Activated CD4-positive, CD25-positive, alpha-beta regulatory T cell (primary cell): ENCODE data around the gene SRGAP2B.
"Not testable (repeated sequence)": the region's sequence is repeated elsewhere in the genome, so short reads cannot be mapped to it uniquely, and the experiment has no call there.

Experiments
- DNase-seq, 4 experiments: peaks; one replicate each; lab custom pipeline; 2025; lab: John Stamatoyannopoulos, UW

The SRGAP2B gene

DNA sequence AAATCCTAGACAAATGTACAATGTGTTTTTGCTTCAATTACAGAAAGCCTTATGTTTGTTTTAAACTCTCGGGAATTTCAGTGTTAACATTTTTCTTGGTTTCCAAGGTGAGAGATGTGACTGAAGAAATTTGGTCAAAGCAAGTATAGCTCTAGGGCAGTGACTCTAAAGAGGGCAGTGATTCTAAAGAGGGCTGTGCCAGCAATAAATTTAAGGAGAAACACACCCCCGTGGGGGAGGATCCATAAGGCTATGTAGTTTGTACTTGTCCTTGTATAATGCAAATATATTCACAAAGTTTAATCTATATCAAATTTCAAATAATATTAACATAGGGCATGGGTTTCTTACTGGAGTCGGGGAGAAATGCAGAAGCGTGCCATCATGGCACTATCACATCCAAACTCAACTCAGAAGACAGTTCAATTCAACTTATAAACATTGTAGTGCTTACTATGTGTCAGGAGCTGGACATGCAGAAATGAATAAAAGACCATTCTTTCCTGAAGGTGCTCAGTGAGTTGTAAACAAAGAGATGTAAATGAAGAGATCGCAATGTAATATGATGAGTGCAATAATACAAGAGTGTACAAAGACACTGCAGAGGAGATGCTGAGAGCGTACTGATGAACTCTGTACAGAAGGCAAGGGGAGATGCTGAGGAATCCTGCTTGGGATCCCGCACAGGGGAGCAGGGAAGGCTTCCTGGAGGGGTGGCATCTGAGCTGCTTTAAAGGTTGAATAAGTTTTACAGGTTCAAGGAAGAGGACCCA, 12.5 kb downstream of the SRGAP2B start:
- DNase-seq: not testable (repeated sequence)

DNA sequence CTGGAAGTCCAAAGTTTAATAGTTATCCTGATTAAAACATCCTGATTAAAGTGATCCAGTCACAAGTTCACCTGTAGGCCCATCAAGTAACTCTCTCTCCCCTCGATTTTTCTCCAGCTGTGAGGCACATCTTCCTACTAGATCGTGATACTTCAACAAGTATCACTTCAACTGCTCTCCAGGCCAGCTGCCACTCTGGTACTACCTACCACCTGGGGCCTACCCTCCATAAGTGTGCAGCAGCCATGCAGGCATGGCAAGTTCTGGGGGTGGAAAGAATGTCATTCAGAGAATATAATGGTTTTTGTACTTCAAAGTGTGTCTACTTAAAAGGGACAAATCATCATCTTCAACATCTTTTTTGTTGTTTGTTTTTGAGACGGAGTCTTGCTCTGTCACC, 14.9 kb downstream of the SRGAP2B start:
- DNase-seq: not testable (repeated sequence)

DNA sequence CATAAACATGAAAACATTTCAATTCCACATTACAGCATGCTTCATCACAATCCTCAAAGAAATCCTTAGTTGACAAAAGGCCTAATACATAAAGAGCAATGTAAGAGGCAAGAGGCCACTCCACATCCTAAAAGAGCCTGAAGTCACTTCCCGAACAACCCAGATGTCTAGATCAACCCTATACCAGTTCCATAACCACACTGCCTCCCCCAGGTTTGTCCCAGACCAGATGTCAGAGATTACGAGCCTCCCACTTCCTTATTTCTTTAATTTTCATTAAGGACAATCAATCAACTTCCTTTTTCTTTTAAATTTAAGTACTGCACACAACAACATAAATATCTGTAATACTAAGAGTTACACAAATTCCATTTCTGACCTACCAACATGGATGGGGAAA, 15.4 kb downstream of the SRGAP2B start:
- not testable (repeated sequence) for DNase-seq

DNA sequence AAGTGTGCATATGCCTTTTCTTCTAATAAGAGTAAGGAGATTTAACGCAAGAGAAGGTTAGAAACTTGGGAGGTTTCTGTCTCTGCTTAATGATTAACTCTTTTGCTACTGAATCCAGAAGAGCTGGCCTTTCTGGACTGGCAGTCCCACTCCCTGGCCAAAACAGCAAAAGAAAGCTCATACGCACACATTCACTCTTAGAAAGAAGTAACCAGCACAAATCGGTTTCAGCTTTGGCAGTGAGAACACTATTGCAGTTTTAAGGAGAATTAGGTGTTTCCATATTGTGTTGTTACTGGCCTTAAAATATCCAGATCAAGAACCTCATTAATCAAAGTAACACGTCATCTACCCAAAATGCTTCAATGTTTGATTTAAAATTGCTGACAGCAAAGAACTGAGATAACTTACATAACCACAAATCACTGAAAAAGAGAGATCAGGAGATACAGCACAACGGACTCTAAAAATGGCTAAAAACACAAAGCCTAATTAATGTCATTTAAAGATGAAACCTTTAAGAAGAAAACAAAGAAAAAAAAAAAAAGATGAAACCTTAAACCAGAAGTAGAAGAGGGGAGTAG, 16.2 kb downstream of the SRGAP2B start:
- not testable (repeated sequence) for DNase-seq

DNA sequence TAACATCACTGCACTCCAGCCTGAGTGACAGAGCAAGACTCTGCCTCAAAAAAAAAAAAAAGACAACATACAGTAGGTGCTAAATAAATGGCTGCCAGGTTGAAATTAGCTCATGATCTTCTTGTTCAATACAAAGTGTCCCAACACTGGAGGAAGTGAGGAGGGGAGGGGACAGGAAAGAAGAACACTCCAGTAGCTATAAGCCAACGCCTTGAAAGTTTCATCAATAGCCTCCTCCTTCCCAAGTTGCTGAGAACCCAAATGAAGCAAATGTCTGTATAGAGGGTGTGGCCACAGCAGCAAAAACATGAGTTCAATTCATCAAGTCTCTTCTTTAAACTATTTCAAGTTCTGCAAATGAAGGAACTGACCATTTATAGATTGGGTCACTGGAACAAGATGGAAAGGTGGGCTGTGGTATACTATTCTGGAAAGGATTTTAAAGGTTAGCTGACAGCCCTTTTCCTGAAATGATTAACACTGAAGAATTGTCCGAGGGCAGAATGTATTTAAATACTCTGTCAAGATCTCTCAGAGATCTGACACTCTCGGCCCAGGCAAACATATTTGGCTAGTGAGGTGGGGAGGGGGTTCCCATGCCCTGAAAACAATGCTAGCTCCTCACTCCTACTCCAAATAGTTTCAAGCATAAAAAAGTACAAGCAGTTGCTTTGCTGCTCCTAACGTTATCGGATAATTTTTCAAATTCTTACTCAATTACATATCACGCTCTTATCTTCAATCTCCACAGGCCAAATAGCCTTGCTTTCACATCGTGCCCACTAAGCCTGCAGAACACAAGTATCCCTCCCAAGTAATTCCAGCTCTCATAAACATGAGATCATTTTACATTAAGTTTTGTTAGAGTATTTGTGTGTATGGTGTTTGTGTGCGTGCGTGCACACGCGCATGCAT, 17.0 kb downstream of the SRGAP2B start:
- DNase-seq: not testable (repeated sequence)

DNA sequence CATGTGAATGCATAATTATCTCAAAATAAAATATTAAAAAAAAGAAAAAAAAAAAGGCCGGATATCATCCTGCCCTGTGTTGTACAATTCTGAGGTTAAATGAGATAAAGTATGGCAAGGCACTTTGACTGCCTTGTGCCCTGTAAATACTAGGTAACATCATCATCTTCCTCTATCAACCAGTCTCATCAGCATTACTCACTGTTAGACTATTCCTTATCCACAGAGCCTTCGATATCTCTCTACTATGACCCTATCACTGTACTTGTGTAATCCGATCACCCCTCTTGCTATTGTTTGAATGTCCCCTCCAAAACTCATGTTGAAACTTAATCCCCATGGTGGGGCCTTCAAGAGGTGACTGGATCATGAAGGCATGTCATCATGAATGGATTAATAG, 18.3 kb downstream of the SRGAP2B start:
- not testable (repeated sequence) for DNase-seq

DNA sequence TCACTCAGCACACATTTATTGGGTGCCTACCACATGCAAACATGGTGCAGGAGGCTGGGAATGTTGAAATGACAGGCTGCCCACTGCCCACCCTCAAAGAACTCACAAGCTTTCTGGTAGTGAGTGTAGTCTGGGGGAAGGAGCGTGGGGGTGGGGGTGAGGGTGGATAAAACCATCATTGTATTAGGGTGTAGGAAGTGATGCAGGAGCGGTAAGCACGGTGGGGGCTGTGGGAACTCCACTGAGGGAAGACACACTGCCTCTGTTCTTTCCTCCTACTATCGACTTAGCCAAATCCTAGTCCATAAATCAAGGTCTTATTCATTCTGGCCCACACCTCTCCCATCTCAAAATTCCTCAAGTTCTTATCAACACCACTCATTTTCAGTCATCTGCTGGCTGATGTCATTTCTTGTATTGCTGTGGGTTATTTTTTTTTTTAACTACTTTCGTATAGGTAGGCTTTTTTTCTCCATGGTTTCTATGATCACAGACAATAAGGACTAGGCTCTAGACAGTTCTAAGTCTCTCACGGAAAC, 21.0 kb downstream of the SRGAP2B start:
- not testable (repeated sequence) for DNase-seq

DNA sequence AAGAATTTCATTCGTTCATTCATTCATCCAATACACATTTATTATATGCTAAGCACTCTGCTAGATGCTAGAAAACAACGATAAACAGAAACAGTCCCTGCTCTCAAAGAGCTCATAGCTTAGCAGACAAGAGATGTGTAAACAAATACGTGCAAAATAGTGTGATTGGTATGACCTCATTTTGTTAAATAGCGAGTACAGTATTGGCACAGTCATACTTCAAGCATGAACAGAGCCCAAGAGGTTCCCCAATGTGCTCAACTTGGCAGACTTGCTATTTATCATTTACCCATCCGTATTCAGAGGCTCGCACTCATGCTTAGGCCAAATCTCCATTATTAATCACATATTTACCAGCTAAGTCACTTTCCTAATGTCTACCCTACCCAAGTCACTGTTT, 23.6 kb downstream of the SRGAP2B start:
- not testable (repeated sequence) for DNase-seq

DNA sequence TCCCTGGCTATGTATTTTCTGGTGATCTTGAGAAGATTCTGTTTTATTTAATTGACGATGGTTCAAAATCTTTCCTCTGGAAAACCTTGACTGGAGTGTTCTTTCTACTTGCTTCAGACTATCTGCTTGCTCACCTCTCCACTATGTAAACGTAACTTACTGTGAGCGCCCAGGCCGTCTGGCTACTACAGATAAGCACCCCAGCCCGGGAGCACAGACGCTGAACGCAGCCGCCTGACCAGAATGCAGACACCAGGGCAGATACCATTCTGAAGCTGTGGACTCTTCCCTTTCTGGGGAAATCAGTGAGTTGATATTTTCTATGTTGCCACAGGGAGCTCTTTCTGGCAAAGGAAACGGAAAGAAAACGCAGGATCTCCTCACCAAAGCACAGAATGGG, 28.6 kb downstream of the SRGAP2B start:
- not testable (repeated sequence) for DNase-seq

DNA sequence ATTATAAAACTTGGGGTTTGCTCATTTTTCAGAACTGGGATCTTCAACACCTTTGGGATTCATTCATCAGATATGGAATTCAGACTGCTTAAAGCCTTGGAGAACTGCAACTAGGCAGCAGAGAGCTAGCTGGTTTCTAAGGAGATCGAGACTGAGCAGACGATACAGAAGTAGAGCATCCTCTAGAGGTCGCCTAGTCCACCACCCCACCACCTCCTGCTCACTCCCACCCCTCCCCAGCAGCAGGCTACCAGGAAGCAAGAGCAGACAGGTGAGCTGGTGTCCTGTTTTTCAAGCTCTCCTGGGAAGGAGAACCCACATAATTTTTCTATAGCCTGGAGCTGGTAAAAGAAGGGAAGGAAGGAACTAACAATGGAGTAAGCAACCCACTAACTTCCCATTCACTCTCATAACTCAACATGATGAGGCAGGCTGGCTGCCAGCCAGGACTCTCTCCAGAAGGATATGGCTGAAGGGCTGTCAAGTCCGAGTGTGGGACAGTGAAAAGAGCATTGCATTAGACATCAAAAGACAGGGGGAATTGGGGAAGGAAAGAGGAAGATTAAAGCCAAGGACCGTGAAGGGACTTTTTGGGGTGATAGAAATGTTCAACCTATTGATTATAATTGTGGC, 29.8 kb downstream of the SRGAP2B start:
- not testable (repeated sequence) for DNase-seq

DNA sequence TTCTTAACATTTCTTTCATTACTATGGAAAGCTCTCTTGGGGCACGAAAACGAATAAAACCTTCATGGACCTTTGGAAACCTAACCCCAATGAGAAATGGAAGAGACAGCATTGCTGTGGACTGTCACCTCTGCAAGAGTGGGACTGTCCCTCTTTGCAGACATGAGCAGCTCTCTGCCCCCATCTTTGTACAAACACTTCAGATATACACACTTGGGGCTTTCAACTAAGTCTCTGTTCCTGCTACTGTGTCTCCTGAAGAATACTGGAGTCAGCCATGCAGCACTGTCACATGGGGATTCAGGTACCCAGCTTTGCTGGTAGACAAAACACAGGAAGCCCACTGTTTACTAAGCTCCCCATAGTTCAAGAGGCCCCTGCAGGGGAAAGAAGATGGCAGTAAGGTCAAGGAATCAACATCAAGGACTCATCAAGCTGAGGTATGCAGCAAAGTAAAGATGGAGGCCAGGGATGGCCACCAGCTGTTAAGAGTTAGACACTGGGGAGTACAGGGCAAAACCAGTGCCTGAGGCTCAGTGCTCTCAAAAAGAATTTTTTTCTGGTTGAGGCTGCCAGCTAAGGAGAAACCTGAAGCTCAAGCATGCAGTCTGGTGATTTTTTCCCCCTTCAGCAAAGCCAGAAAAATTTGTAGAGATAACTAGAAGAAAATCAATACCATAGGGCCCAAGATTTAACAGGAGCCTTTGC, 31.0 kb downstream of the SRGAP2B start:
- not testable (repeated sequence) for DNase-seq

DNA sequence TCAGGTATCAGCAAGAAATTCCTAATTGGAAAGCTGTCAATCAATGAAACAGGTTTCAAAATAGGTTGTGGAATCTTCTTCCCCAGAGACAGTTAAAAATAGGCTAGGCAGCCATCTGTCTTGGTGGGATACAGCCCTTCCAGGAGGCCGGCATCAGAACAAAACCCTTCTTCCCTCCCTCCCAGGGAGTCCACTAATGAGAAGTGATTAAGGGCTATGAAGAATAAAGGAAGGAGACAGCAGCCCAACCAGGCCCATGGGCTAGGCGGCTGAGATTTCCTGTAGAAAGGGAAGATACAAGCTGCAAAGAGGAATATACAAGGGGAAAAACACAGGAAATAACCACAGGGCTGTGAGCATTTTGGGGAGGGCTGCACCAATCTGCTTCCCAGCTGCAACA, 31.8 kb downstream of the SRGAP2B start:
- DNase-seq: not testable (repeated sequence)

DNA sequence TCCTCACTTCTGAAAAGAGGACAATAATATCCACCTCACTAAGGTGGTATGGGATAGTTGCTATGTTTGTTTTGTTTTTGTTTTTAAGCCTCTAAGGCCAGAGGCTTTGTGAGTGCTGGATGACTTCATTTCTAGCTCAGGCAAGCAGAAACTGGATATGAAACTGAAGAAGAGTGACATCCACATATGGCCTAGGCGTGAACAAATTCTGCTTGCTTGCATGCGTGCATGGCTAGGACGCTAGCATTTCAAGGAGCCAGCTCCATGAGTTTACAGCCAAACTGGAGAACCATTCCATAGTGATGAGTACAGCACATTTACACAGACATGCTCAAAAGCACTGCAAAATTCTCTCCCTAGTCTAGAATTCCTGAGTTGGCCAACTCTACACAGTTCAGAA, 36.9 kb downstream of the SRGAP2B start:
- not testable (repeated sequence) for DNase-seq

DNA sequence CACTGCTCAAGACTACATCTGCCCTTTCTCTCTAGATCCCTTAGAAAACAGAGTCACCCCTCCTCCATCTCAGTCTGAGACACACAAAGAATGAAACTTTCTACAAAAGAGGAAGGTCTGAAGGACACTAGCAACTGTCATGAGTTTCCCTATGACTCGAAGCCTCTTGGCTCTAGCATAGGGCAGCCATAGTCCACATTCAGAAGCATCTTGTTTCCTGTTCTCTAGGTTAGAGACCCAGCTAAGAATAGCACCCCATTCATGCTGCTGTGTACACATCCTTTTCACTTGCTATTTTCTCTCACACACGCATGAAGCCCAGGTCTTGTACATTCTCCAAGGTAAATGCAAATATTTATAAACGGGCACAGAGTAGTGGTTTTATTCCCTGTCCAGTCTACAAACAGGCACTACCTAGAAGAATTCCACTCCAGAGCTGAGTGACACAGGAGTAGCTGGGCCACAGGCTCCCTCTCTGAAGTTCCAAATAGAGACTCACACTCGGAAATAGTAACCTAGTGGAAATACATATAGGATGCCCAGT, 39.8 kb downstream of the SRGAP2B start:
- not testable (repeated sequence) for DNase-seq

DNA sequence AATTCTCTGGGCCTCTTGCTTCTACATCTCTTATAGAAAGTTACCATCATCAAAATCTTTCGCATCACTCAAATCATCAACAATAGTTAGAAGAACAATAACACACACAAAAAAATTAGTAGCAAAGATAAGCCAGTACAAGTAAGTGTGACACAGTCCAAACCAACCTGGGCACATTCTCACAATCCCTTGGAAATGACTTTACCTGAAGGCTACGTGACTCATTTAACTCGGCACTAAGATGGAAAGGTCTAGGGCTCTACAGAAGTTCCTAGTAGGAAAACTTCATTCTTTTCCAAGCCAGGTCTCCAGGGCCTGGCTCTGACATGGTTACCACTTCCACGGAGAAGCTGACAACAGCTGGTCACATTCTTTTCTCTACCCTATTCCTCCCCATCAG, 41.7 kb downstream of the SRGAP2B start:
- not testable (repeated sequence) for DNase-seq

DNA sequence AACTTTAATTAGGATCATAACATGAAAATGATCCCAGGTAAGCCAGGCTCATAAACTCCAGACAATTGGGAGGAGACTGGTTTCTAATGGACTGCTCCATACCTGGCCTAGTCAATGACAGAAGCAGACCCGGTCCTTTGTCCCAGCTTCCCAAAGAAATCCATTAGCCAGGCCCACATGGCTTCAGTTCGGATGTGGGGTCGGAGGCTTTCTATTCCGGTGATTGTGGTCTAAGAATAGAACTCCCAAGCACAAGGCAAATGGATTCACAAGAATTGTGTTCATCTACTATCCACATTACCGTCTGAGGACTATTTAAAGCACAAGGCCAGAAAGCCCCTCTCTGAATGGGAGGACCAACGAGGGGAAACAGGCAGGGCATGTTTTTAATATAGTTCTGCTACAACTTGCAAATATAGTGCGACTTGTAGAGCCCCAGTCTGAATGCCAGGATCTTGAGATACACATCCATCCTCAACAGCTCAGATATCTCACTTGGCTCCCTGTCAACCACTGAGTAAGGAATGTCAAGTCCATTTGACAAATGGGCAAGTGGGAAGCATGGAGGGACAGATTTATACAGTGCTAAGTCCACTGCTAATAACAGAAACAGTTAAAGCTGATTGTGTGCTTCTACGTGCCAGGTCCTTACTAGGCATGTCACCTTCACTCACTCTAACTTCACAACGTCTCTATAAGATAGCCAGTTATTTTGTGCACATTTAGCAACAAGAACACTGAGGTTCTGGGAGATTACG, 42.9 kb downstream of the SRGAP2B start:
- not testable (repeated sequence) for DNase-seq

DNA sequence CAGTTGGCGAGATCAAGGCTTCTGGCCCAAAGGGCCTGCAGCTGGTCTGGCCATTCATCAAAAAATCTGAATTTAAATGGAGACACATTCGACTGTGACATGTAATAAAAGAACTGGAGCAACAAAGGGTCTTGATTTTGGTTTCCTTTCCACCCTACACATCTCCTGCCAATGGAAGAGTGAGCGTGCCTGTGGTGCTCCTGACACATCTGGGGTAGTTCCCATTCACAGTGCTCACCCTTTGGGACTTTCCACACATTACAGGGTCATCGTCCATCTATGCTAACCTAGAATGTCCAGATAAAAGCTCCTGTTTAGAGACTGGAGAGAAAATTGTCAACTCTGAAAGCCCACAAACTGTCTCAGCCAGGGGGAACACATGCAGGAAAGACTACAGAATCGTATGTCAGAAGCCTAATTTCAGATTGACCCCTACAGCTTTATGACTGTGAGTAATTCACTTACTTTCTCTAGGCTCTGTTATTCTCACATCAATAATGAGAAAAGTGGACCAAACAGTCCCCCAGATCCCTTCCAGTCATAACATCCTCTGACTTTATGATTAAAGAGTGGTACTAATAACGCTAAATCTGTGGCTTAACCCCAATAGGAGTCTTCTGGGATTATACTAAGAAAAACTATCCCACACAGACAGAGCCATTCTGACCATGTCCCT, 46.8 kb downstream of the SRGAP2B start:
- not testable (repeated sequence) for DNase-seq

DNA sequence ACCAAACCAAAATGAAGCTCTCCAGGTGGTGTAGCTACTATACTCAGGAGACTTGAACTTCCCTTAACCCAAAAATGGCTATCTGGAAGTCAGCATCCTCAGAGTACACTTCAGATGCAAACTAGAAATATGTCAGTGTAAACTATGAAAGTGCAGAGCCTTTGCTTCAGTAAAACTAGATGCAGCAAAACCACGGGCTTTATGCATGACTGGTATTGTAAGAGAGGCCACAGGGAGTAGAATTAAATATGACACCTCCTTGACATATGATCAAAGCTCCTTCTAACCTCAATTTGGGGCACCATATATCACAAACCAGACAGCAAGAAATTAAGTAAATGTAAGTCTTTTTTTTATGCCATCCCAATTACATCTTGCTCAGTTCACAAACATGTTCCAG, 47.6 kb downstream of the SRGAP2B start:
- DNase-seq: not testable (repeated sequence)

DNA sequence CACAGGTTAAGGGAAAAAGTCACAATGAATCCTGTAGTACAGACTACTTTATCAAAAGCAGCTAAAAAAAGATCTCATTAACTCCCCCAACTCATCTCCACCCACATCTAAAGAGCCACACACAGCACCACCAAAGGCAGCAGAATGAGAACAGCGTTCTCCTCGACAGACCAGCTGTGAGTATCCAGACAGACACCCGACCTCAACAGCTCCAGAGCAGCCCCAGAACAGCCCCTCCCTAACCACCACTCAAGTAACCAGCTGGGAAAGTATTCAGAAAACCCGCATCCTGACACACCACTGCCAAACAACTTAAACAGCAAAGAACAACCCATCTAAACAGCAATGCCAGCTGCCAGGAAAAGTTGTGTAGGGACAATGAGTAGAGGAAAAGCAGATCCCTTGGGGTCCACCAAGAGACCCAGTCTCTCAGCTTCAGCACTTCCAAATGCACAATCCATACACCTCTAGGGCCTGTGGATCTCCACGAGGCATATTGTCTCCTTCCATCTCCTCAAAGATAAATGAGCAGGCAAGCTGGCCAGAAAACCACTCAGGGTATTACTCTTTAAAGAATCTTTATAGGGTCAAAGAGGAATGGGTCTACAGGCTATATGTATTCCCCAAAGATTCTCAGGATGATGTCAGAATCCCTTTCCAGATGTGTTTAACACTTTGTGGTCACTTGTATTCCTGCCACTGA, 49.4 kb downstream of the SRGAP2B start:
- DNase-seq: not testable (repeated sequence)
